Suppressor macrophage treated with lipopolysaccharide for 1 hour (primary cell): ENCODE measurements around the gene MBD6.
A peak's percentile ranks its signal among the peaks of the same experiment; 100 is the strongest.

ENCODE experiments used
- DNase-seq, 3 donors: peaks; one replicate each; pipeline ENCODE4 v3.0.0-alpha.2; 2020 to 2022

MBD6 gene

GRCh38 chr12:57522011-57522886, at the start of gene MBD6:
TSS of gene MBD6 (plus strand) at chr12:57522824. CDS start at chr12:57524304, 1,480 bp downstream.
- DNase-seq, result peak; percentile 94 to 97 (median 95)

DNA sequence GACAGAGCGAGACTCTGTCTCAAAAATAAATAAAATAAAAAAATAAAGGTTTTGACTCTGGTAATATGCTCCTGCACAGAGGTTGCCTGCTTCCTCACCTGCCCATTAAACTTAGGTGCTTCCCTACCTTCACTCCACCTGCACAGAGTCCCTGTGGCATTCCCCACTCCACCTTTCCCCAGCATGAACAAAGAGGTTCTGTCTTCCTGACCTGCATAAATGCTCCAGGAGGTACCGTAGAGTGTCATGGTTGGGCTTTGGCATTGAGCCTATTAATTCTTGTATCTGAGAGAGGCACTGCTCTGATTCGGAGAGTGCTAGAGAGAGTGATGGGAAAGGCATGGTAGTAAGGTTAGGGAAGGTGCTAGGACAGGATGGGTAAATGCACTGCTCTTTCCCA, 49.2 kb upstream of the MBD6 start:
- no peak for DNase-seq

GRCh38 chr12:57473886-57474285, 48.7 kb upstream of the MBD6 start:
- no peak for DNase-seq

- DNase-seq, result no peak
Measured at GRCh38 chr12:57474430-57474829, 48.2 kb upstream of the MBD6 start.

DNA sequence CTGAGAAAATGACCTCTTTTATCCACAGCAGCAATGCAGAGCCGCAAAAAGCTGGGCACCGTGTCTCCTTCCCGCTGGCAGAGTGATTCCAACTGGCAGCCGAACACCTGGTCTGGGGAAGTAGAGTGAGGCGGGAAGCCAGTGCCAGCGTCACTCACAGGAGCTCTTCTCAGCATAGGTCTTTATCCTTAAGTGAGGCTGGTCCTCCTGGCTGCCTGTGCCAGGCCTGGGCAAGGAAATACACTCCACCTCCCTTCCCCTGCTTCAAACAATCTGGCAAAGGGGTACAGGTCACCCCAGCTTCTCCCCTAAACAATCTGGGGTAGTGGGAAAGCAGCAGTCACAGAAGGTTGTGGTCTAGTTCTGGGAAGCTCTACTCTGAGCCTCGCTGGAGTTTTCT, 47.8 kb upstream of the MBD6 start:
- DNase-seq, result no peak

GRCh38 chr12:57475271-57476161, 47.1 kb upstream of the MBD6 start:
- DNase-seq, result peak in 2 of 3 donors; percentile 32 to 49

- peak; percentile 62 to 76 (median 66) for DNase-seq
Measured at GRCh38 chr12:57476162-57476992, 46.2 kb upstream of the MBD6 start.

- no peak for DNase-seq
Measured at GRCh38 chr12:57476993-57477709, 45.5 kb upstream of the MBD6 start.

GRCh38 chr12:57477710-57478681, 44.6 kb upstream of the MBD6 start:
- DNase-seq, result peak; percentile 84 to 91 (median 86)

- DNase-seq, result no peak
Measured at GRCh38 chr12:57479043-57479375, 43.6 kb upstream of the MBD6 start.

- peak in 1 of 3 donors; percentile 48 for DNase-seq
Measured at GRCh38 chr12:57479376-57480115, 43.1 kb upstream of the MBD6 start, which contains the start of gene ARHGAP9. TSS of gene ARHGAP9 (minus strand) at chr12:57479866. CDS start at chr12:57479406, 460 bp downstream.

DNA sequence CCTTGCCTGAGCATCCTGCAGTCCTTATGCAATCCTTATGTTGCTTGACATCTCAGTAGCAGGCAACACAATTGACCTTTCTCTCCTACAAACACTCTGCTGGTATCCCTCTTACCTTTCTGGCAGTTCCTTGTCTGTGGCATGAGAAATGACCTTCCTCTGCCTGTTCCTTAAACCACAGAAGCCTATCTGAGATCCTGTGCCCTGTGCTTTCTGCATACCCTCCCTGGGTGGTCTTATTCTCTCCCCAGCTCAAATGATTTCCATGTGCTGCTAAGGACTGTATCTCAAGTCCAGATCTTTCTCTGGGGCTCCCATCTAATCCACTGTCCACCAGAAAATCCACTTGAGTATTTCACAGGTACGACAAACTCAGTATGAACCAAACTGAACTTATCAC, 41.0 kb upstream of the MBD6 start:
- DNase-seq, result no peak

GRCh38 chr12:57483466-57483865, 39.2 kb upstream of the MBD6 start:
- DNase-seq, result no peak

DNA sequence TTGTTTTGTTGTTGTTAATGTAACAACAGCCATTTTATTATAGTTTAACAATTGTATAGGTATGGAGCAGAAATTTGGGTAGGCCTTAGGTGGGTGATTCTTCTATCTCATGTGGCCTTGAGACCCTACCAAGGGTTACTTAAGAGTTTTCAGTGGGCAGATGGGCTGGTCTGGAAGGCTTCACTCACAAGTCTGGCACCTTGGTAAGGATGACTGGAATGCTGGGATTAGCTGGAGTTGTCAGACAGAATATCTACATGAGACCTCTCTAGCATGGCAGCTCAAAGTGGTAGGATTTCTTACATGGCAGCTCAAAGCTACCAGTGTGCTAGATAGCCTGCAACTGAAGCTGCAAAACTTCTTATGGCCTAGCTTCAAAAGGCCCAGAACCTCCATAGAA, 36.9 kb upstream of the MBD6 start:
- DNase-seq, result no peak

GRCh38 chr12:57487055-57487596, 35.5 kb upstream of the MBD6 start:
- DNase-seq, result no peak

DNA sequence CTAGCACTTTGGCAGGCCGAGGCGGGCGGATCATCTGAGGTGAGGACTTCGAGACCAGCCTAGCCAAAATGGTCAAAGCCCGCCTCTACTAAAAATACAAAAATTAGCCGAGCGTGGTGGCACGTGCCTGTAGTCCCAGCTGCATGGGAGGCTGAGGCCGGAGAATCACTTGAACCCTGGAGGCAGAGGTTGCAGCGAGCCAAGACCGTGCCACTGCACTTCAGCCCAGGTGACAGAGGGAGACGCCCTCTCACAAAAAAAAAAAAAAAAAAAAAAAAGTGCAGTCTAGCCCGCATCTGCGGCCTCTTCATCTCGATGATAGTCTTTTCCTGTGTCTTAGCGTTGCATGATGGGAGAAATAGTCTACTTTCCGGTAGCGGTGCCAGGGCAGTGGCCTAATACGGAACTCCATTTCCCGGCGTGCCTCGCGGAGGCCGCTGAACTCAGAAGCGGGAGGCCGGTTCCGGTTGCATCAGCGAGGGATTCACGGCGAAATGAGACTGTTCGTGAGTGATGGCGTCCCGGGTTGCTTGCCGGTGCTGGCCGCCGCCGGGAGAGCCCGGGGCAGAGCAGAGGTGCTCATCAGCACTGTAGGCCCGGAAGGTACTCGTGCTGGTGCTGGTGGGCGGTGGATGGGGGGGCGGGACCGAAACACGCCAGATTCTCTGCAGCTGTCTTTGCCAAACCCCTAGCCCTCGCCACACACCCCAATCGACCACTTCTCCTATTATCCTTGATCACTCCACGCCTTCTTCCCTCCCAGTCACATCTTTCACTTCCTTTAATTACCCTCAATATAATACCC, 34.8 kb upstream of the MBD6 start, which contains the start of gene MARS1:
Gene MARS1, plus strand, starts transcription at position 472 of the 805 bp plus-strand sequence. Its CDS starts 23 bp downstream, at position 495.
- peak; percentile 96 to 98 (median 97) for DNase-seq

DNA sequence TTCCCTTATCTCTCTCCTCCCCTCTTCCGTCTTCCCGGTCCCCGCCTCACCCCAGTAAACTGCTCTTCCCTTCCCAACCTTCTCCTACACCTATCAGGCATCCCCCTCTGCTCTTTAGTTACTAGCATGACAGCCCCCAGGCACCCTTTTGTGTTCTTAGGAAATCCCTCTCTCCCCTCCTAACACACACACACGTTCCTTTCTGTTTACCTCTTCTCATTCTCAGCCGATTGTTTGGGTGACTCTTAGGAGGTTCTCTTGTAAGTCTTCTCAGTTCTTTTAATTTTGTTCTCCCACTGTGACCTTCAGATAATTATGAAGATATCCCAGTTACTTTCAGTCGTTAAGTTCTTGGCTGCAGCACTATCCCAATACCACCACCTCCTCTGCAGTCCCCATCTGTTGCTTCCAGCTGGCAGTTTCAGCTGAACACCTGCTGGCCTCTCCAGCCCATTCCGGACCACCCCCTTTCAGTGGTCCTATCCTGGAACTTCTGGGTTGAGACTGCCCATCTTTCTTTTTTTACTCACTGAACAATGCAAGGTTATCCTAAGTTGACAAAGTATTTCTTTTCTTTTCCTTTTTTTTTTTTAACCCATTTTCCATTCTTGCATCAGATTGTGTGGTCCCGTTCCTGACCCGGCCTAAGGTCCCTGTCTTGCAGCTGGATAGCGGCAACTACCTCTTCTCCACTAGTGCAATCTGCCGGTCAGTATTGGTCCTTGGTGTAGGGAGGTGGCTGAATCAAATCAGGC, 34.0 kb upstream of the MBD6 start:
- DNase-seq, result no peak

DNA sequence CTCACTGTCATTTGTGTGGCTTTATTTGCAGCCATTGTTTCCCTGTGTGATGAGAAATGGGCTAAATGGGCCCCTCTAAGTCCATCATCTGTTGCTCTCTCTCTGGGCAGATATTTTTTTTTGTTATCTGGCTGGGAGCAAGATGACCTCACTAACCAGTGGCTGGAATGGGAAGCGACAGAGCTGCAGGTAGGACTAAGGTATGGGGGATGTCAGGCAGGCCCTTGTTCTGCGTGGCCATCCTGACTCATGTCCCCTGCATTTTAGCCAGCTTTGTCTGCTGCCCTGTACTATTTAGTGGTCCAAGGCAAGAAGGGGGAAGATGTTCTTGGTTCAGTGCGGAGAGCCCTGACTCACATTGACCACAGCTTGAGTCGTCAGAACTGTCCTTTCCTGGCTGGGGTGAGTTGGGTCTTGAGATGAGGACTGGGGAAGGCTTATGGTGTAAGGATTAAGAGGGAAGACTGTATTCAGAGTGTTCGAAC, 33.4 kb upstream of the MBD6 start:
- DNase-seq, result peak; percentile 20 to 42 (median 37)
